Testis (tissue), 2 donors: ENCODE measurements around the gene SYK.

Source experiments
- CTCF ChIP-seq, 3 experiments: fragments of 450-650 bp in 2 of 3; fragments of 200-600 bp in 1 of 3; sonication (generic) in 1 of 3; IDR thresholded peaks; one replicate each; pipeline ENCODE4 v1.5.1; 2016 to 2019; ENCODE audit warnings: antibody characterized with exemption in 3 of 3, mild to moderate bottlenecking in 2 of 3, moderate library complexity in 1 of 3
- POLR2A ChIP-seq: fragments of 450-650 bp; IDR thresholded peaks from one replicate; pipeline ENCODE4 v1.6.1; 2017; ENCODE audit warnings: antibody characterized with exemption, mild to moderate bottlenecking, moderate library complexity

- TF ChIP-seq CTCF (IDR thresholded peaks at IDR 0.05) (no peak), POLR2A (no peak)
Measured at GRCh38 chr9:90857855-90858254, 56.2 kb downstream of the SYK start.
